Measurements from ENCODE around the gene TBC1D24. TPM values are rescaled to one million over a fixed set of nuclear protein-coding genes. Genes with fewer than 3 reads are reported as not detected.

The TBC1D24 gene
- total and polyA plus RNA-seq, 9 of the 15 experiments (the other 6 are each of a cell fraction or from before 2014, with no cell fraction given): 1.7 to 22.6 (median 7.2) TPM

DNA sequence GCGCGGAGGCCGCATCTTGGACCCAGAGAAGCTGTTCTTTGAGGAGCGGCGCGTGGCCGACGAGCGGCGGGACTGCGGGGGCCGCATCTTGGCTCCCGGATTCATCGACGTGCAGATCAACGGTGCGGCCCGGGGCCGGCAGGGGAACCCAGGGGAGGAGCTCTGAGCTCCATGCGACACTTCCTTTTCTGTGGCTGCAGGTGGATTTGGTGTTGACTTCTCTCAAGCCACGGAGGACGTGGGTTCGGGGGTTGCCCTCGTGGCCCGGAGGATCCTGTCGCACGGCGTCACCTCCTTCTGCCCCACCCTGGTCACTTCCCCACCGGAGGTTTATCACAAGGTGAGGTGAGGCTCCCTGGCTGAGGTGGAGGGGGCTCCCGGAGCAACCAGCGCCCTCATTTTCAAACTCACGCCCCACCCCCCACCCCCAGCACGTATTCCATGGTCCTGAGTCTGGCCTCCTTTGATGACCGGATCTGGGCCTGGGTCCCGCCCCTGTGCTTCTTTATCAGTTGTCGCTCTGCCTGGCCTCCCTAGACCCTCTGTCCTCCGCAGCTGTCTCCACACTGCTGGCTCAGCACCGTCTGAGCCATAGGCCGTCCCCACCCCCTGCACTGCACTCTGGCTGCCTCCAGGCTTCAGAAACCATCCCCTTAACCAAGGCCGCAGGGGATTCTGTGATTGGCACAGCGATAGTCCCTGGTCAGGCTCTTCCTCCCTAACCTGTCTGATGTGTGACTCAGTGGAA, 46.0 kb downstream of the TBC1D24 start (continued):
- TF ChIP-seq, protein P1, sequence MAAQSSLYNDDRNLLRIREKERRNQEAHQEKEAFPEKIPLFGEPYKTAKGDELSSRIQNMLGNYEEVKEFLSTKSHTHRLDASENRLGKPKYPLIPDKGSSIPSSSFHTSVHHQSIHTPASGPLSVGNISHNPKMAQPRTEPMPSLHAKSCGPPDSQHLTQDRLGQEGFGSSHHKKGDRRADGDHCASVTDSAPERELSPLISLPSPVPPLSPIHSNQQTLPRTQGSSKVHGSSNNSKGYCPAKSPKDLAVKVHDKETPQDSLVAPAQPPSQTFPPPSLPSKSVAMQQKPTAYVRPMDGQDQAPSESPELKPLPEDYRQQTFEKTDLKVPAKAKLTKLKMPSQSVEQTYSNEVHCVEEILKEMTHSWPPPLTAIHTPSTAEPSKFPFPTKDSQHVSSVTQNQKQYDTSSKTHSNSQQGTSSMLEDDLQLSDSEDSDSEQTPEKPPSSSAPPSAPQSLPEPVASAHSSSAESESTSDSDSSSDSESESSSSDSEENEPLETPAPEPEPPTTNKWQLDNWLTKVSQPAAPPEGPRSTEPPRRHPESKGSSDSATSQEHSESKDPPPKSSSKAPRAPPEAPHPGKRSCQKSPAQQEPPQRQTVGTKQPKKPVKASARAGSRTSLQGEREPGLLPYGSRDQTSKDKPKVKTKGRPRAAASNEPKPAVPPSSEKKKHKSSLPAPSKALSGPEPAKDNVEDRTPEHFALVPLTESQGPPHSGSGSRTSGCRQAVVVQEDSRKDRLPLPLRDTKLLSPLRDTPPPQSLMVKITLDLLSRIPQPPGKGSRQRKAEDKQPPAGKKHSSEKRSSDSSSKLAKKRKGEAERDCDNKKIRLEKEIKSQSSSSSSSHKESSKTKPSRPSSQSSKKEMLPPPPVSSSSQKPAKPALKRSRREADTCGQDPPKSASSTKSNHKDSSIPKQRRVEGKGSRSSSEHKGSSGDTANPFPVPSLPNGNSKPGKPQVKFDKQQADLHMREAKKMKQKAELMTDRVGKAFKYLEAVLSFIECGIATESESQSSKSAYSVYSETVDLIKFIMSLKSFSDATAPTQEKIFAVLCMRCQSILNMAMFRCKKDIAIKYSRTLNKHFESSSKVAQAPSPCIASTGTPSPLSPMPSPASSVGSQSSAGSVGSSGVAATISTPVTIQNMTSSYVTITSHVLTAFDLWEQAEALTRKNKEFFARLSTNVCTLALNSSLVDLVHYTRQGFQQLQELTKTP (IDR thresholded peaks at IDR 0.05; ENCODE audit: low read depth in 1 of 2, partially characterized antibody in 2 of 2): no peak
- TF ChIP-seq ZBTB7A (IDR thresholded peaks at IDR 0.05; ENCODE audit: borderline replicate concordance, control insufficient read depth, low read depth, low read length) (peak; percentile 88), KLF10 (CRISPR knock-in tag; IDR thresholded peaks at IDR 0.05) (no peak), TCF7 (IDR thresholded peaks at IDR 0.05; ENCODE audit: borderline replicate concordance) (0 out of 2 replicates have a peak, but pooled peaks have one; percentile 20), SMAD4 (CRISPR knock-in tag; conservative IDR thresholded peaks at IDR 0.05) (no peak), POLR2A (conservative IDR thresholded peaks at IDR 0.05) (0 out of 2 replicates have a peak, but pooled peaks have one; percentile 19), SAP30 (IDR thresholded peaks at IDR 0.05; ENCODE audit: borderline replicate concordance, insufficient read depth, low read depth, low read length, poor library complexity, severe bottlenecking) (peak; percentile 58), PHB2 (IDR thresholded peaks at IDR 0.05; ENCODE audit: low read depth) (no peak), DIDO1 (tag; IDR thresholded peaks at IDR 0.05; ENCODE audit: low read depth) (no peak), SUPT5H (IDR thresholded peaks at IDR 0.05) (no peak), CHD1 (IDR thresholded peaks at IDR 0.05; ENCODE audit: low read length) (no peak), STAT5B (CRISPR knock-in tag; IDR thresholded peaks at IDR 0.05) (no peak), TSC22D4 (tag; IDR thresholded peaks at IDR 0.05) (no peak), ZNF384 (IDR thresholded peaks at IDR 0.05; ENCODE audit: low read depth, low read length) (no peak), KDM2B (CRISPR knock-in tag; IDR thresholded peaks at IDR 0.05) (no peak), BCL6 (CRISPR knock-in tag; IDR thresholded peaks at IDR 0.05) (no peak), U2AF1 (optimal IDR thresholded peaks at IDR 0.05; ENCODE audit: low read depth, low read length) (no peak), FOXJ3 (CRISPR knock-in tag; IDR thresholded peaks at IDR 0.05) (no peak)
- TF ChIP-seq, protein P2, sequence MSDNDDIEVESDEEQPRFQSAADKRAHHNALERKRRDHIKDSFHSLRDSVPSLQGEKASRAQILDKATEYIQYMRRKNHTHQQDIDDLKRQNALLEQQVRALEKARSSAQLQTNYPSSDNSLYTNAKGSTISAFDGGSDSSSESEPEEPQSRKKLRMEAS (CRISPR knock-in tag; IDR thresholded peaks at IDR 0.05): peak; percentile 59; the same call in 1 of the 2 replicates
- TF ChIP-seq, protein P3, sequence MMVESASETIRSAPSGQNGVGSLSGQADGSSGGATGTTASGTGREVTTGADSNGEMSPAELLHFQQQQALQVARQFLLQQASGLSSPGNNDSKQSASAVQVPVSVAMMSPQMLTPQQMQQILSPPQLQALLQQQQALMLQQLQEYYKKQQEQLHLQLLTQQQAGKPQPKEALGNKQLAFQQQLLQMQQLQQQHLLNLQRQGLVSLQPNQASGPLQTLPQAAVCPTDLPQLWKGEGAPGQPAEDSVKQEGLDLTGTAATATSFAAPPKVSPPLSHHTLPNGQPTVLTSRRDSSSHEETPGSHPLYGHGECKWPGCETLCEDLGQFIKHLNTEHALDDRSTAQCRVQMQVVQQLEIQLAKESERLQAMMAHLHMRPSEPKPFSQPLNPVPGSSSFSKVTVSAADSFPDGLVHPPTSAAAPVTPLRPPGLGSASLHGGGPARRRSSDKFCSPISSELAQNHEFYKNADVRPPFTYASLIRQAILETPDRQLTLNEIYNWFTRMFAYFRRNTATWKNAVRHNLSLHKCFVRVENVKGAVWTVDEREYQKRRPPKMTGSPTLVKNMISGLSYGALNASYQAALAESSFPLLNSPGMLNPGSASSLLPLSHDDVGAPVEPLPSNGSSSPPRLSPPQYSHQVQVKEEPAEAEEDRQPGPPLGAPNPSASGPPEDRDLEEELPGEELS (CRISPR knock-in tag; IDR thresholded peaks at IDR 0.05; ENCODE audit: borderline replicate concordance): no peak
